GM12864 (cell line): ENCODE results near the gene KLHL2.
A peak's percentile ranks its signal among the peaks of the same experiment; 100 is the strongest.
"Not testable (repeated sequence)": the region's sequence is repeated elsewhere in the genome, so short reads cannot be mapped to it uniquely, and the experiment has no call there.

Experiments
- DNase-seq: peaks from one replicate; pipeline ENCODE4 v3.0.0-alpha.2; 2011; ENCODE audit warnings: low read depth
- H3K4me3 ChIP-seq: 2 replicates; pipeline ENCODE4 v1.5.1; 2011; ENCODE audit warnings: mild to moderate bottlenecking, low read depth, low read length, control low read depth
- TF ChIP-seq, protein P1 (sequence below): IDR thresholded peaks from 2 replicates; pipeline ENCODE4 v1.5.1; 2011; ENCODE audit warnings: low read depth, mild to moderate bottlenecking, moderate library complexity, low read length, control low read depth, inconsistent platforms; ENCODE audit errors: missing control alignments

KLHL2 gene

GRCh38 chr4:165234766-165235165 is 27.4 kb downstream of the KLHL2 start:
- TF ChIP-seq, protein P1, sequence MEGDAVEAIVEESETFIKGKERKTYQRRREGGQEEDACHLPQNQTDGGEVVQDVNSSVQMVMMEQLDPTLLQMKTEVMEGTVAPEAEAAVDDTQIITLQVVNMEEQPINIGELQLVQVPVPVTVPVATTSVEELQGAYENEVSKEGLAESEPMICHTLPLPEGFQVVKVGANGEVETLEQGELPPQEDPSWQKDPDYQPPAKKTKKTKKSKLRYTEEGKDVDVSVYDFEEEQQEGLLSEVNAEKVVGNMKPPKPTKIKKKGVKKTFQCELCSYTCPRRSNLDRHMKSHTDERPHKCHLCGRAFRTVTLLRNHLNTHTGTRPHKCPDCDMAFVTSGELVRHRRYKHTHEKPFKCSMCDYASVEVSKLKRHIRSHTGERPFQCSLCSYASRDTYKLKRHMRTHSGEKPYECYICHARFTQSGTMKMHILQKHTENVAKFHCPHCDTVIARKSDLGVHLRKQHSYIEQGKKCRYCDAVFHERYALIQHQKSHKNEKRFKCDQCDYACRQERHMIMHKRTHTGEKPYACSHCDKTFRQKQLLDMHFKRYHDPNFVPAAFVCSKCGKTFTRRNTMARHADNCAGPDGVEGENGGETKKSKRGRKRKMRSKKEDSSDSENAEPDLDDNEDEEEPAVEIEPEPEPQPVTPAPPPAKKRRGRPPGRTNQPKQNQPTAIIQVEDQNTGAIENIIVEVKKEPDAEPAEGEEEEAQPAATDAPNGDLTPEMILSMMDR: no peak
- no peak overlapping the region for H3K4me3 ChIP-seq
- no peak for DNase-seq

- DNase-seq, H3K4me3 ChIP-seq: not testable (repeated sequence)
These were observed 29.5 kb downstream of the KLHL2 start for GRCh38 chr4:165236852-165237251.

DNA sequence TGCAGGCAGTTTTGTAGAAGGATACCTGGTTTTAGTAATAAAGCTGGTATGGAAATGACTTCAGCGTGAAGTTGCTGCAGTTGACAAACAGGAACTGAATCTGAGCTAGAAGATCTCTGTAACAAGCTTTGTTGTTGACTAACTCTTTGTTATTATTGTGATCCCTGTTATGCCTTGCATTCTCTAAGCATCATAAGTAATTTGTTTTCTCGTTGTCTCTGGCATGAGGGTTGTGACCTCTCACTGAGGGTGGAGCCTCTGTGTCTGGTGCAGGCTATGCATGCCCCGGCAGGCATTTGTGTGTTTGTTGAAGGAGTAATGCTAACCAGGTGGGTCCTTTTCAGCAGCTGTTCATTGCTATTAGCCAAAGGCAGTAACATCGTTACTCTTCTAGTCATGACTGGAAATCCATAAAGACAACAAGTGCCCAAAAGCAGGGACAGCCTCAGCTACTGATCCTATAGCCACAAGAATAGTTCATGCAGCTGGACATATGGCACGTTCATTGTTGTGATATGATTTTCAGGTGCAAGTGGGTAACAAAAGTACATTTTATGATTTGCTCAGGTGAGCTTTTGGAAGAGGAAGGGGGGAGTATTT is 30.8 kb downstream of the KLHL2 start:
- not testable (repeated sequence) for H3K4me3 ChIP-seq, DNase-seq

DNA sequence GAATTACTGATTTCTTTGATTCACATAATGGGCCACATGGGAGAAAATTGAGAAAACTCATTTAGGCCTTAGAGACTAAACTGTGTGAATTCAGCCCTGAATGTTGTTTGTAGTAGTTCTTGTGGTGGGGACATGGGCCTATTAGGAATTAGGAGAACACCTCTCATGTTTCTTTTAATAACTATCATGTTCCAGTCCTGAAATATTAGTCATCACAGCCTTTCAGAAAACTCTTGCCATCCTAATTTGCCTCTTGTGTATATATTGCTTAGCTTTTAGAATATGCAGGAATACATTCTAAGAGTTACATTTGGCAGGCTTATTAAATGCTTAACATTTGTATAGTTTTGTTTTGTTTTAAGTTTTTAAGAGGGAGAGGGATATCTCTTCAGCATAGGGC is 33.4 kb downstream of the KLHL2 start:
- not testable (repeated sequence) for DNase-seq, H3K4me3 ChIP-seq

- not testable (repeated sequence) for DNase-seq, H3K4me3 ChIP-seq
These were observed 36.8 kb downstream of the KLHL2 start for GRCh38 chr4:165244148-165244547.

DNA sequence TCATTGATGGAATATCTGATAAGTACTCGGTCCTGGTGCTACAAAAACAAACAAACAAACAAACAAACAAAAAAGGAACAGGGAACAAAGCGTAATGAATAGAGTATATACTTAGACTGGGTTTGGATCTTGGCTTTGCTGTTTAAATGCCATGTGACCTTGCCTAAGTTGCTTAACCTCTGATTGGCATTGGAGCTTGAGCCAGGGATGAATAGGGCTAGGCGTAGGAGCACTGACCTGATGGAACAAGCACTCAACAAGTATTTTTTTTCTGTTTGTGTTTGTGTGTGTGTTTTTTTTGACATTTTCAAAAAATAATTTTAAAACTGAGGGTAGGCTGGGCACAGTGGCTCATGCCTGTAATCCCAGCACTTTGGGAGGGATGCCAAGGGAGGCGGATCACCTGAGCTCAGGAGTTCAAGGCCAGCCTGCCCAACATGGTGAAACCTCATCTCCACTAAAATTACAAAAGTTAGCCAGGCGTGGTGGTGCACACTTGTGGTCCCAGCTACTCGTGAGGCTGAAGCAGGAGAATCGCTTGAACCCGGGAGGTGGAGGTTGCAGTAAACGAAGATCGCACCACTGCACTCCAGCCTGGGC is 37.3 kb downstream of the KLHL2 start:
- not testable (repeated sequence) for H3K4me3 ChIP-seq, DNase-seq

DNA sequence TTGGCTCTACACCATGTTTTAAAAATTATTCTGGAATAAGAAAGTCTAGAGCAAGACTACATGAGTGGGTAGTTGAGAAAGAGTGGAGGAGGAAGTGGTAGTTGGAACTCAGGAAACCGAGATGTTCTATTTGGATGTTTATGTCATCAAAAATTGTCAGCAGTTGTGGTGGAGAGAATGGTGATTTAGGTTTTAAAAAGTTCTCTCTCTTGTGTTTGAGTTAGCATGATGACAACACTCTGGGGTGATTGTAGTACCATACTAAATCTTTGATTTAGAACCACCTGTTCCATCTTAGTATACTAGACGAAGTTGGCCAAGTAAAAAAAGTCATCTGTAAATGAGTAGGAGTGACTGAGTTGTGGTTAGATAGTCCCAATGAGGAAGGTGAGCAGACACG is 40.7 kb downstream of the KLHL2 start:
- no peak overlapping the region for H3K4me3 ChIP-seq
- TF ChIP-seq, protein P1: no peak
- DNase-seq: no peak

GRCh38 chr4:165248904-165249303 is 41.5 kb downstream of the KLHL2 start:
- H3K4me3 ChIP-seq, DNase-seq: not testable (repeated sequence)

DNA sequence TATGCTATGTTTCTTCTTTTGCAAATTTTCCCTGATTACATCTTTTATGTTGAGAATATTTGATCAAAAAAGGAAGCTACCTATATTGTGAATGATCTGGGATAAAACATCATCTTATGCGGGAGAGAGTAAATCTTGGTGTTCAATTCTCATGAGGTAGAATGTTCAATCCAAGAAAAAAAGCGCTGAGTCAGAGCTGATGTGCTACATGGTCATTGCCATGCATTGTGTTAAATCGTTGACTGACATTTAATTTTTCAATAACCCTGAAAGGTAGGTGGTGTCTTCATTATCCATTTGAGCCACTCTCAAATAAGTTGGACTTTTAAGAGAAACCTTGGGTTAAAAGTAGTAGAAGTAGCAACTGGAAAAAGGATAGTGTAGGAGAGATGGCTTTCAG is 47.4 kb downstream of the KLHL2 start:
- H3K4me3 ChIP-seq, DNase-seq: not testable (repeated sequence)

DNA sequence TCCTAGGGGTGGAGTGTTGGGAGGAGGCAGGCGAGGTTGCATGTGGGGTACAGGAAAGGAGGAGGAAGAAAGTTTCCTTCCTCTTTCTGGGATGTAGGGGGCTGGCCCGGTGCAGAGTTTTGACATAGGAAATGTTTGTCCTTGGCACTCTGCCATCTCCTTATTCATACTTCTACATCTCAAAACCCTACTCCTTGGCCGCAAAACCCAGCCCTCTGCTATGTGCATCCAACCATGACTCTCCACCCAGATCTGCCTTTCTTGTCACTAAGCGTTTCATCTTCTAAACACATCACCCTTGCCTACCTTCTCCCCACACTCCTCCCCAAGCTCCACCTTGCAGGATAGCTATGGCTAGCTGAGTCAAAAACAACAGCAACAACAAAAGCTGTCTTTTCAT is 48.1 kb downstream of the KLHL2 start:
- DNase-seq: peak; percentile 57
- H3K4me3 ChIP-seq: not testable (repeated sequence)

- not testable (repeated sequence) for H3K4me3 ChIP-seq, DNase-seq
These were observed 48.8 kb downstream of the KLHL2 start for GRCh38 chr4:165256074-165256659.

GRCh38 chr4:165259776-165260175 is 52.4 kb downstream of the KLHL2 start:
- DNase-seq, H3K4me3 ChIP-seq: not testable (repeated sequence)

DNA sequence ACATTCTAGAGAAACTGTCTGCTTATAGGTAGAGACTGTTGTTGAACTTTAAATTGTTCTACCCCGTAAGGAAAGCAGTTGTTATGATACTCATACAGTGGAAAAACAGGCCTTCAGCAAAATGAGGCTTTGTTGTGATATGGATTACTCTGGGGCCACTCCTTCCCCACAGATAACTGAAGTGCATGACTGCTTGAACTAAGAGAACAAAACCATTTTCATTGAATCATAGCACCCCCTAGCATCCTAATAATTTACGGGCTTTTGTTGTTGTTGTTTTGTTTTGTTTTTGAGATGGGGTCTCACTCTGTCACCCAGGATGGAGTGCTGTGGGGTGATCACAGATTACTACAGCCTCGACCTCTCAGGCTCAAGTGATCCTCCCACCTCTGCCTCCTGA is 54.9 kb downstream of the KLHL2 start:
- DNase-seq: not testable (repeated sequence)

DNA sequence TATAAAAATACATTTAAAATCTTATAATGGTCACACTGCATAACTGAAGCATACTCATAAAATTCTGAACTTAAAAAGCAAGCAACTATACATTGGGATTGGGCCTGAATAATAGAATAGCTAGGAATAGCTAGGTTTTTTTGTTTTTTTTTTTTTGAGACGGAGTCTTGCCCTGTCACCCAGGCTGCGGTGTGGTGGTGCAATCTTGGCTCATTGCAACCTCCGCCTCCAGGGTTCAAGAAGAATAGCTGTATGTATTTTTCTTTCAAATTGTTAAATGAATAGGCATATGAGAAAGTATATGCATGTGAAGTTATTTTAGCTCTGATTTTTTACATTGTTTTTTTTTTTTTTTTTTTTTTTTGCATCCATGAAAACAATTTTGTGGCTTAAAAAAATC is 56.1 kb downstream of the KLHL2 start:
- not testable (repeated sequence) for DNase-seq, H3K4me3 ChIP-seq

More for the DNA sequence above, 54.9 kb downstream of the KLHL2 start:
- not testable (repeated sequence) for H3K4me3 ChIP-seq

- DNase-seq, H3K4me3 ChIP-seq: not testable (repeated sequence)
These were observed 62.6 kb downstream of the KLHL2 start for GRCh38 chr4:165269931-165270330.

DNA sequence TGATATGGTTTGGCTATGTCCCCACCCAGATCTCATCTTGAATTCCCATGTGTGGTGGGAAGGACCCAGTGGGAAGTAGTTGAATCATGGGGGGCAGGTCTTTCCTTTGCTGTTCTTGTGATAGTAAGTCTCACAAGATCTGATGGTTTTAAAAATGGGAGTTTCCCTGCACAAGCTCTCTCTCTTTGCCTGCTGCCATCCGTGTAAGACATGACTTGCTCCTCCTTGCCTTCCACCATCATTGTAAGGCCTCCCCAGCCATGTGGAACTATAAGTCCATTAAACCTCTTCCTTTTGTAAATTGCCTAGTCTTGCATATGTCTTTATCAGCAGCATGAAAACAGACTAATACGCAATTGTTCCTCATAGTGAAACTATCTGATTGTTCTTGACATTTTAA is 66.1 kb downstream of the KLHL2 start:
- DNase-seq, H3K4me3 ChIP-seq: not testable (repeated sequence)

DNA sequence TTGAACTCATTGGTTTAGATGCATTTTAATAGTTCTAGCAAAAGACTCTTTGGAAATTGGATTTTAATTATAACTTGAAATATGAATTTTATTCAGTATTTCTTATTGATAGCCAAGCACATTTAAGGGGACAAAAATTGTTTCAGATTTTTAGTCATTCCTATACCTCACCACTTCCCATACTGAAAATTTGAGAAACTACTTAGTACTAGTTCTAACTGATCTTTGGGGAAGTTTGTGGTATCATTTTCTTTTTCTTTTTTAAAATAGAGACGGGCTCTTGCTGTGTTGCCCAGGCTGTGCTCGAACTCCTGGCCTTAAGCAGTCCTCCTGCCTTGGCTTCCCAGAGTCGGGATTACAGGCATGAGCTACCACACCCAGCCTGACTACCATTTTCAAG is 68.0 kb downstream of the KLHL2 start:
- not testable (repeated sequence) for H3K4me3 ChIP-seq, DNase-seq

- not testable (repeated sequence) for H3K4me3 ChIP-seq, DNase-seq
These were observed 72.2 kb downstream of the KLHL2 start for GRCh38 chr4:165279531-165279930.
